Body of pancreas (tissue), 4 donors: ENCODE data around the gene MAPK8. TPM values are rescaled to one million over a fixed set of nuclear protein-coding genes. Genes with fewer than 3 reads are reported as not detected.
"Not testable (repeated sequence)": the region's sequence is repeated elsewhere in the genome, so short reads cannot be mapped to it uniquely, and the experiment has no call there.

Experiments
- ATAC-seq: fragments of 150-250 bp; one replicate; pipeline ENCODE4 v1.9.1; 2016
- DNase-seq, 4 donors: peaks; one replicate each; pipeline ENCODE4 v3.0.0-alpha.2; 2019
- H3K27ac ChIP-seq, 4 donors: fragments of 200-600 bp; sonication (generic); 1 replicate in 3 of 4; 2 replicates in 1 of 4; pipeline versions ENCODE4 v1.5.1 to v1.6.1; 2016 to 2019; ENCODE audit warnings: mild to moderate bottlenecking in 1 of 4, mixed read lengths in 1 of 4, moderate library complexity in 1 of 4
- H3K27me3 ChIP-seq, 2 donors: fragments of 200-600 bp; sonication (generic); one replicate each; pipeline ENCODE4 v1.6.0; 2016; ENCODE audit warnings: mild to moderate bottlenecking in 1 of 2
- H3K36me3 ChIP-seq, 2 donors: fragments of 200-600 bp; sonication (generic); replicated peaks in 1 of 2; 2 replicates each; pipeline ENCODE4 v1.5.1; 2016; ENCODE audit warnings: low read depth in 2 of 2; ENCODE audit not compliant: insufficient read depth in 1 of 2
- H3K4me1 ChIP-seq: fragments of 200-600 bp; sonication (generic); one replicate; pipeline ENCODE4 v1.6.0; 2016
- H3K4me3 ChIP-seq, 2 donors: fragments of 200-600 bp; sonication (generic); 1 replicate in 1 of 2; 2 replicates in 1 of 2; pipeline ENCODE4 v1.5.1; 2016 to 2019
- H3K9me3 ChIP-seq, 3 donors: fragments of 200-600 bp; sonication (generic); 1 replicate in 2 of 3; 2 replicates in 1 of 3; pipeline ENCODE4 v1.5.1; 2016
- CTCF ChIP-seq, 7 experiments: fragments of 450-650 bp in 4 of 7; fragments of 200-600 bp in 3 of 7; sonication (generic) in 3 of 7; IDR thresholded peaks; one replicate each; pipeline ENCODE4 v1.5.1; 2016 to 2019; ENCODE audit warnings: antibody characterized with exemption in 7 of 7
- POLR2A ChIP-seq, 3 donors: fragments of 450-650 bp; IDR thresholded peaks; one replicate each; pipeline ENCODE4 v1.6.1; 2016; ENCODE audit warnings: antibody characterized with exemption in 3 of 3, mild to moderate bottlenecking in 2 of 3
- WGBS, 2 donors: methylation state at CpG; one replicate each; pipeline ENCODE4 v1.1.5; 2017; 5-methylcytosine and 5-hydroxymethylcytosine counted together
- intact Hi-C: fragments of 100-400 bp; cut with DNase I; formaldehyde crosslinking; loops from one replicate; pipeline ENCODE4 v1.15.1; 2023
- total RNA-seq, 2 donors: library from RNA; depleted of rRNA; stranded (reverse); fragments of >200 nt; gene quantifications; one replicate each; pipeline ENCODE4 v1.1.0, GENCODE V29; 2016

MAPK8 gene
- total RNA-seq, 2 donors from 2014 or later, result 16.1 to 22.7 TPM

GRCh38 chr10:48279081-48279751 lies 27.3 kb upstream of the MAPK8 start:
- H3K4me1 ChIP-seq, result no peaks in the 10 kb centered on the region
- no peaks in the 10 kb centered on the region for H3K9me3 ChIP-seq
- TF ChIP-seq CTCF (IDR thresholded peaks at IDR 0.05) (no peak), POLR2A (IDR thresholded peaks at IDR 0.05) (no peak)
- H3K4me3 ChIP-seq, result no peak overlapping the region
- no peaks in the 10 kb centered on the region for H3K27me3 ChIP-seq
- WGBS, 2 donors, result 86 to 90% methylated on average over 2 of the region's 2 CpGs
- no peak overlapping the region for H3K27ac ChIP-seq
- DNase-seq (no peak), ATAC-seq (no peak)
- no peaks in the 10 kb centered on the region for H3K36me3 ChIP-seq
- intact Hi-C loops, result no loop called here

GRCh38 chr10:48281697-48282096 lies 24.8 kb upstream of the MAPK8 start:
- H3K4me3 ChIP-seq, H3K9me3 ChIP-seq, DNase-seq, ATAC-seq, H3K36me3 ChIP-seq, H3K27me3 ChIP-seq, intact Hi-C loops, H3K4me1 ChIP-seq, H3K27ac ChIP-seq: not testable (repeated sequence)
- 61% methylated on average over 4 of the region's 4 CpGs for whole genome bisulfite sequencing, 2 donors

GRCh38 chr10:48282829-48283228 lies 23.6 kb upstream of the MAPK8 start:
- Histone ChIP-seq H3K36me3 (no peaks in the 10 kb centered on the region), H3K4me1 (peaks cover 6% of the 10 kb centered on the region), H3K27me3 (no peaks in the 10 kb centered on the region), H3K9me3 (no peaks in the 10 kb centered on the region), H3K4me3 (no peak overlapping the region), H3K27ac (no peak overlapping the region)
- TF ChIP-seq POLR2A (IDR thresholded peaks at IDR 0.05), result no peak
- intact Hi-C loops, result no loop called here
- no peak for ATAC-seq
- DNase-seq, result no peak

- Histone ChIP-seq H3K9me3 (no peaks in the 10 kb centered on the region), H3K4me1 (peaks cover 15% of the 10 kb centered on the region), H3K36me3 (no peaks in the 10 kb centered on the region), H3K4me3 (no peak overlapping the region), H3K27me3 (no peaks in the 10 kb centered on the region), H3K27ac (no peak overlapping the region)
- no peak for ATAC-seq
- intact Hi-C loops, result no loop called here
- TF ChIP-seq POLR2A (IDR thresholded peaks at IDR 0.05) (no peak), CTCF (IDR thresholded peaks at IDR 0.05) (no peak)
- DNase-seq, result no peak
- WGBS, 2 donors, result 73 to 74% methylated on average over 2 of the region's 2 CpGs
Measured at GRCh38 chr10:48284002-48284546, 22.4 kb upstream of the MAPK8 start.

- no peaks in the 10 kb centered on the region for H3K9me3 ChIP-seq
- DNase-seq (no peak), ATAC-seq (no peak)
- no peak overlapping the region for H3K27ac ChIP-seq
- intact Hi-C loops, result no loop called here
- H3K36me3 ChIP-seq, result no peaks in the 10 kb centered on the region
- H3K4me3 ChIP-seq, result no peak overlapping the region
- WGBS, 2 donors, result 48 to 65% methylated on average over 4 of the region's 4 CpGs
- peaks cover 17% of the 10 kb centered on the region for H3K4me1 ChIP-seq
- TF ChIP-seq POLR2A (IDR thresholded peaks at IDR 0.05), result no peak
- TF ChIP-seq CTCF (IDR thresholded peaks at IDR 0.05), result no peak
- no peaks in the 10 kb centered on the region for H3K27me3 ChIP-seq
Measured at GRCh38 chr10:48284811-48285210, 21.7 kb upstream of the MAPK8 start.

GRCh38 chr10:48285710-48286109 lies 20.8 kb upstream of the MAPK8 start:
- Histone ChIP-seq H3K27ac (no peak overlapping the region), H3K4me1 (peaks cover 20% of the 10 kb centered on the region), H3K36me3 (no peaks in the 10 kb centered on the region), H3K9me3 (no peaks in the 10 kb centered on the region), H3K4me3 (no peak overlapping the region), H3K27me3 (no peaks in the 10 kb centered on the region)
- TF ChIP-seq CTCF (IDR thresholded peaks at IDR 0.05) (no peak), POLR2A (IDR thresholded peaks at IDR 0.05) (no peak)
- intact Hi-C loops, result no loop called here
- ATAC-seq, result no peak
- WGBS, 2 donors, result 66 to 73% methylated on average over 5 of the region's 5 CpGs
- DNase-seq, result no peak
